Measurements from ENCODE around the gene TMEM220. TPM values are rescaled to one million over a fixed set of nuclear protein-coding genes. Genes with fewer than 3 reads are reported as not detected.

The TMEM220 gene
- total RNA-seq, 1 experiment from 2014 or later, result not detected

- POLR2A ChIA-PET, result no interaction called here
- no peaks in the 10 kb centered on the region for H3K9me3 ChIP-seq (ENCODE audit: control insufficient read depth in 1 of 2, insufficient read depth in 1 of 2, low read depth in 1 of 2, low read length in 2 of 2)
- DNase-seq (ENCODE audit: low read depth, low spot score), result no peak
- no peaks in the 10 kb centered on the region for H3K79me2 ChIP-seq (ENCODE audit: insufficient read depth, low read length)
- no peaks in the 10 kb centered on the region for H3K9me2 ChIP-seq (ENCODE audit: insufficient read depth)
- H3K27me3 ChIP-seq (ENCODE audit: insufficient read depth, low read length), result peaks cover 11% of the 10 kb centered on the region; the same call in 1 of the 2 replicates
- H3K36me3 ChIP-seq (ENCODE audit: control insufficient read depth in 1 of 2, insufficient read depth in 2 of 2, low read length in 2 of 2), result no peaks in the 10 kb centered on the region
- no peaks in the 10 kb centered on the region for H3K4me1 ChIP-seq (ENCODE audit: control insufficient read depth in 1 of 2, insufficient read depth in 2 of 2, low read length in 2 of 2)
- TF ChIP-seq POLR2A (IDR thresholded peaks at IDR 0.05; ENCODE audit: borderline replicate concordance, extremely low read depth, insufficient read depth, insufficient read length) (no peak), CTCF (IDR thresholded peaks at IDR 0.05 in 2 of 3, conservative IDR thresholded peaks at IDR 0.05 in 1 of 3; ENCODE audit: borderline replicate concordance in 1 of 3, insufficient read depth in 1 of 3, low read depth in 2 of 3, low read length in 2 of 3) (no peak), YY1 (IDR thresholded peaks at IDR 0.05; ENCODE audit: extremely low read depth, insufficient replicate concordance, low read depth, low read length) (no peak), SIN3A (IDR thresholded peaks at IDR 0.05; ENCODE audit: low read depth) (no peak), CEBPB (IDR thresholded peaks at IDR 0.05; ENCODE audit: low read depth) (no peak), ELF1 (IDR thresholded peaks at IDR 0.05; ENCODE audit: borderline replicate concordance, low read depth) (no peak), ATF3 (IDR thresholded peaks at IDR 0.05) (no peak), RAD21 (IDR thresholded peaks at IDR 0.05; ENCODE audit: low read depth) (no peak), REST (IDR thresholded peaks at IDR 0.05; ENCODE audit: low read depth) (no peak), MAX (IDR thresholded peaks at IDR 0.05) (no peak)
- no TSS peak for BruUV-seq (replicated peaks)
- H3K4me3 ChIP-seq (replicated peaks in 1 of 2; ENCODE audit: low read depth in 1 of 2, low read length in 2 of 2), result no peak overlapping the region
- no peak overlapping the region for H2AFZ ChIP-seq (ENCODE audit: low read depth, low read length, poor library complexity, severe bottlenecking)
- no peak overlapping the region for H3K9ac ChIP-seq (ENCODE audit: low read length)
- no peak overlapping the region for H3K27ac ChIP-seq (ENCODE audit: low read depth, low read length)
- intact Hi-C loops (cut with micrococcal nuclease), result loop anchor here (5.0 kb wide), 2 partner anchors 907 to 1252 kb away; no protein-coding TSS in a partner anchor
- CTCF ChIA-PET, result interaction anchor here (1.6 kb wide), 1 partner anchor 110 kb away, joined by 3 read pairs; no protein-coding TSS in a partner anchor
- RAD21 ChIA-PET (ENCODE audit: low non-redundant PET in 1 of 2, low total read pairs in 2 of 2, uncharacterized antibody in 2 of 2, unreplicated experiment in 2 of 2), result no interaction called here
- H4K20me1 ChIP-seq (ENCODE audit: insufficient read depth), result no peaks in the 10 kb centered on the region
- H3K4me2 ChIP-seq (ENCODE audit: low read length), result no peak overlapping the region
- ATAC-seq, result no peak
Measured at GRCh38 chr17:10735251-10735650, 5.4 kb upstream of the TMEM220 start.
